Stomach (tissue), 9 donors: ENCODE measurements around the gene DPYSL5. TPM values are rescaled to one million over a fixed set of nuclear protein-coding genes. Genes with fewer than 3 reads are reported as not detected.
A peak's percentile ranks its signal among the peaks of the same experiment; 100 is the strongest.

Source experiments
- DNase-seq, 2 donors: peaks; one replicate each; pipeline versions ENCODE4 v3.0.0 to v3.0.0-alpha.2; 2013 to 2019
- H3K27ac ChIP-seq, 5 donors: fragments of 200-600 bp in 4 of 5; sonication (generic) in 4 of 5; one replicate each; pipeline ENCODE4 v1.5.1; 2013 to 2019; ENCODE audit warnings: mild to moderate bottlenecking in 1 of 5, moderate library complexity in 1 of 5
- H3K27me3 ChIP-seq, 3 donors: fragments of 200-600 bp; sonication (generic); one replicate each; pipeline ENCODE4 v1.5.1; 2017 to 2019; ENCODE audit warnings: mixed run types in 1 of 3
- H3K36me3 ChIP-seq, 4 donors: fragments of 200-600 bp; sonication (generic); 1 replicate in 3 of 4; 2 replicates in 1 of 4; pipeline ENCODE4 v1.5.1; 2016 to 2019
- H3K4me1 ChIP-seq, 4 donors: fragments of 200-600 bp; sonication (generic); one replicate each; pipeline ENCODE4 v1.5.1; 2016 to 2019
- H3K4me3 ChIP-seq, 4 donors: fragments of 200-600 bp; sonication (generic) in 3 of 4; one replicate each; pipeline ENCODE4 v1.5.1; 2016 to 2019; ENCODE audit warnings: mild to moderate bottlenecking in 1 of 4
- H3K9me3 ChIP-seq, 4 donors: fragments of 200-600 bp; sonication (generic); one replicate each; pipeline ENCODE4 v1.5.1; 2016 to 2019
- CTCF ChIP-seq, 7 experiments: fragments of 450-650 bp in 4 of 7; fragments of 200-600 bp in 3 of 7; sonication (generic) in 3 of 7; IDR thresholded peaks; one replicate each; pipeline ENCODE4 v1.5.1; 2016 to 2019; ENCODE audit warnings: antibody characterized with exemption in 7 of 7, control low read depth in 2 of 7, mild to moderate bottlenecking in 1 of 7
- EP300 ChIP-seq: sonication (generic); formaldehyde crosslinking; IDR thresholded peaks from one replicate; pipeline ENCODE4 v1.6.1; 2017; ENCODE audit warnings: antibody characterized with exemption
- POLR2A ChIP-seq, 4 donors: fragments of 450-650 bp; IDR thresholded peaks; one replicate each; pipeline ENCODE4 v1.6.1; 2016; ENCODE audit warnings: antibody characterized with exemption in 4 of 4, control low read depth in 2 of 4, mild to moderate bottlenecking in 1 of 4, moderate library complexity in 1 of 4
- POLR2AphosphoS5 ChIP-seq, 3 donors: sonication (generic); formaldehyde crosslinking; IDR thresholded peaks; one replicate each; pipeline ENCODE4 v1.6.1; 2016; ENCODE audit warnings: antibody characterized with exemption in 3 of 3
- WGBS, 5 donors: extraction: QIAGEN DNeasy Blood & Tissue Kit in 3 of 5; methylation state at CpG; one replicate each; pipeline versions ENCODE4 v1.1.5 to v1.1.7; 2013 to 2018; 5-methylcytosine and 5-hydroxymethylcytosine counted together
- intact Hi-C: fragments of 100-400 bp; cut with DNase I; formaldehyde crosslinking; loops from one replicate; pipeline ENCODE4 v1.15.1; 2023; ENCODE audit warnings: low total_unique reads
- polyA plus RNA-seq, 3 donors: library from polyadenylated mRNA; stranded (reverse); fragments of 200-250 nt; gene quantifications; one replicate each; pipeline ENCODE4 v1.2.3, GENCODE V29; 2013
- total RNA-seq, 5 donors: library from RNA; depleted of rRNA; stranded (reverse); fragments of >200 nt; gene quantifications; one replicate each; pipeline versions ENCODE4 v1.1.0 to v1.2.3, GENCODE V29; 2014 to 2016
- donor health status: healthy with polysubstance abuse.
- donor health status: Bipolar disorder and iron deficiency.
- donor health status: healthy.

DPYSL5 gene
- total and polyA plus RNA-seq, 8 donors = 0.06 to 0.55 TPM; not detected in 6

DNA sequence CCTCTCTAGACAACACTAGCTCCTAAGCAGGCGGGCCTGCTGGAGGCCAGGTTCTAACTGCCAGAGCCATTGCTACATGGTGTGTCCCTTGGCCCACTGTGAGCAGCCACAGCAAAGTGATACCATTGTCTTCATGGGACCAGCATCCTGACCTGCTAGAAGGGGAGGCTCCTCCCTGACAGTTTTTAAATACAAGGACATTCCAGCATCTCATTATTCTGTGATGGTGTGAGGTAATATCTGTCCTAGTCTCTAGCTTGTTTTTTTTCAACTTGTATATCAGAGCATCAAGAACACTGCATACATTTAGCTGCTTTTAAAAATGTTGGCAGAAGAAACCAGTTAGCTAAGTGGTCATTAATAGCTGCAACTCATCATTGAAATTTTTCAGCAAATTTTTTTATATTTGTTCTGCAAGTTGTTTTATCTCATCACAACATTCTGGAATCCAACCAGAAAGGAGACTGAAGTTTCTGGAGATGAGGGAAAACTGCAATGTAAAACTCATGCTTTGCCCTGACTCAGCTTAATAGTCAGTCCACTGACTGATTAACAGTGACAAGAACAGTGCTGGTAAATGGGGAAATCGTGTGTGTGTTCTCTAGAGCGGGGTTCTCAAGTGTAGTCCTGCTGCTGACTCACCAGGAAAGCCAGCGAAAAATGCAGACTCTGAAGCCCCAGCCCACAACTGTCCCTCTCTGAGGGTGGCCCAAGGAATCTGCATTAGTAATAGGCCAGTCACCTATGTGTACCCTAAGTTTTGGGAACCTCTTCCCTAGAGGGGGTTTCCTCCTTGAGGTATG lies 140.3 kb downstream of the DPYSL5 start:
- Histone ChIP-seq H3K27me3 (no peaks in the 10 kb centered on the region), H3K4me3 (no peak overlapping the region), H3K4me1 (peaks cover 0 to 1% (median under 1%) of the 10 kb centered on the region in 4 donors), H3K9me3 (no peaks in the 10 kb centered on the region), H3K36me3 (peaks cover 0 to 4% (median 0%) of the 10 kb centered on the region in 4 donors), H3K27ac (no peak overlapping the region)
- WGBS, 5 donors = 72 to 83% (median 76%) methylated on average over 4 of the region's 4 CpGs
- intact Hi-C loops = no loop called here
- no peak for DNase-seq
- TF ChIP-seq POLR2AphosphoS5 (IDR thresholded peaks at IDR 0.05) = no peak
- no peak for TF ChIP-seq POLR2A (IDR thresholded peaks at IDR 0.05)
- no peak for TF ChIP-seq CTCF (IDR thresholded peaks at IDR 0.05)
- TF ChIP-seq EP300 = no peak

DNA sequence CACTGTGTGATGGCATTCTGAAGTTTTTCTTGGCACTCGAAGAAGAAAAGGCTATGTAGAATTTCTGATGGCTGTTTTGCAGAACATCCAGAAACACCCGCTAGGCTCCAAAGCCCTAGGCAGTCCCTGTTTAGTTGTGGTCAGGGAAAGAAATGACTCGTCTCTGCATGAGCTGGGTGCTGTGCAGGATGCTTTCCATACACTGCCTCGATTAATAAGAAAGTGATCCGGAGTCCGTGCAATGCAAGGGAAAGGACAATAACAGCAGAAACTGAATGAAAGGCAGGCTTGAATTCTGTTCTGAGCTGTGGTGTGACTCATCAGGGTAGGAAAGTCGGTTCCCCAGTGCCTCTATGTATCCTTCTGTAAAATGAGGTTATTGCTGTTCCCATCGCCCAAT lies 141.2 kb downstream of the DPYSL5 start:
- peaks cover 0 to 4% (median 0%) of the 10 kb centered on the region in 4 donors for H3K36me3 ChIP-seq
- 81 to 91% (median 90%) methylated on average over 8 of the region's 8 CpGs for WGBS, 5 donors
- intact Hi-C loops = no loop called here
- H3K27me3 ChIP-seq = no peaks in the 10 kb centered on the region
- H3K9me3 ChIP-seq = no peaks in the 10 kb centered on the region
- H3K27ac ChIP-seq = no peak overlapping the region
- H3K4me1 ChIP-seq = no peaks in the 10 kb centered on the region
- H3K4me3 ChIP-seq = no peak overlapping the region
- no peak for DNase-seq
- TF ChIP-seq EP300 (no peak), POLR2AphosphoS5 (IDR thresholded peaks at IDR 0.05) (no peak), CTCF (IDR thresholded peaks at IDR 0.05) (no peak), POLR2A (IDR thresholded peaks at IDR 0.05) (no peak)

DNA sequence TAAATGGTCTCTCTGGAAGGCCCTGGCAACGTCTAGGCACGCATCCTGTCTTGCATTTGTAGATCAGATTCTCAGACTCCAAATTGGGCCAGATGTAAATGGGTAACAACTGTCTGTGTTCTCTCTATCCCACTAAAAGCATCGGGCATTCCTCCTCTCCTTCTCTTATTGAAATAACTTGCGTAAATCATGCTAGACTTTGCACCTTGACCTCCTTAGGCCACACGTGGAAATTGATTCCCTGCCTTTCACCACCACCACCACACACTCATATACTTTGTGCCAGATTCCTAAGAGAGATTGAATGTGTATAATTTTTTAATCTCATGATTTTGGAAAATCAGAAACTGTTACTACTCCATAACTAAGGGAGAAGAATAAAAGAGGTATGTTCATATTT lies 143.8 kb downstream of the DPYSL5 start:
- Histone ChIP-seq H3K27me3 (no peaks in the 10 kb centered on the region), H3K27ac (no peak overlapping the region), H3K4me1 (no peaks in the 10 kb centered on the region), H3K9me3 (no peaks in the 10 kb centered on the region), H3K36me3 (peaks cover 0 to under 1% (median 0%) of the 10 kb centered on the region in 4 donors), H3K4me3 (no peak overlapping the region)
- TF ChIP-seq EP300 (no peak), CTCF (IDR thresholded peaks at IDR 0.05) (no peak), POLR2AphosphoS5 (IDR thresholded peaks at IDR 0.05) (no peak), POLR2A (IDR thresholded peaks at IDR 0.05) (no peak)
- 64 to 71% (median 68%) methylated on average over 5 of the region's 5 CpGs for WGBS, 5 donors
- intact Hi-C loops = no loop called here
- DNase-seq = no peak

- Histone ChIP-seq H3K4me3 (no peak overlapping the region), H3K27ac (no peak overlapping the region), H3K4me1 (no peaks in the 10 kb centered on the region), H3K27me3 (no peaks in the 10 kb centered on the region), H3K36me3 (no peaks in the 10 kb centered on the region), H3K9me3 (no peaks in the 10 kb centered on the region)
- intact Hi-C loops = no loop called here
- TF ChIP-seq EP300 (no peak), POLR2A (IDR thresholded peaks at IDR 0.05) (no peak), POLR2AphosphoS5 (IDR thresholded peaks at IDR 0.05) (no peak), CTCF (IDR thresholded peaks at IDR 0.05) (no peak)
- 73 to 91% (median 89%) methylated on average over 1 of the region's 1 CpG for WGBS, 5 donors
- DNase-seq = peak in 1 of 2 donors; percentile 32
Observed at GRCh38 chr2:26993768-26994167, 145.8 kb downstream of the DPYSL5 start.
